ENCODE measurements around the gene SEPTIN10.

GRCh38 chr2:109547280-109547679, 66.5 kb downstream of the SEPTIN10 start:
- TF ChIP-seq CTCF (conservative IDR thresholded peaks at IDR 0.05) (0 out of 2 replicates have a peak, but pooled peaks have one; percentile 29), EZH2 (IDR thresholded peaks at IDR 0.05; ENCODE audit: low read depth) (no peak)
